ENCODE measurements around the gene CDKN1B. TPM values are rescaled to one million over a fixed set of nuclear protein-coding genes. Genes with fewer than 3 reads are reported as not detected.
A peak's percentile ranks its signal among the peaks of the same experiment; 100 is the strongest.
"Not testable (repeated sequence)": the region's sequence is repeated elsewhere in the genome, so short reads cannot be mapped to it uniquely, and the experiment has no call there.

Gene CDKN1B
- total RNA-seq, 2 experiments from 2014 or later: 99.2 to 105 TPM

- CTCF ChIA-PET: interaction anchor here (1.0 to 3.6 kb wide), 3 partner anchors 9 to 53 kb away, joined by 3 to 71 read pairs (median 14); no protein-coding TSS in a partner anchor
- H3K36me3 Mint-ChIP-seq: peaks cover 32% of the 10 kb centered on the region
- no peak for ATAC-seq
- H3K9me3 Mint-ChIP-seq (ENCODE audit: low read depth): no peaks in the 10 kb centered on the region
- peak overlapping the region; percentile 98 for H3K27ac Mint-ChIP-seq
- H3K4me1 Mint-ChIP-seq: peaks cover 68% of the 10 kb centered on the region
- DNase-seq: no peak
- no peaks in the 10 kb centered on the region for H3K27me3 Mint-ChIP-seq
- no peak overlapping the region for H3K4me3 Mint-ChIP-seq
These were observed 16.9 kb downstream of the CDKN1B start for GRCh38 chr12:12734054-12734453.

- Mint-ChIP-seq H3K36me3 (peaks cover 34% of the 10 kb centered on the region), H3K4me3 (peak overlapping the region; percentile 19), H3K27ac (peak overlapping the region; percentile 98), H3K27me3 (no peaks in the 10 kb centered on the region), H3K9me3 (ENCODE audit: low read depth) (no peaks in the 10 kb centered on the region), H3K4me1 (peaks cover 68% of the 10 kb centered on the region)
- CTCF ChIA-PET: interaction anchor here (1.0 to 3.6 kb wide), 4 partner anchors 10 to 230 kb away, joined by 3 to 71 read pairs (median 12); no protein-coding TSS in a partner anchor
- DNase-seq (peak; percentile 41), ATAC-seq (no peak)
These were observed 17.4 kb downstream of the CDKN1B start for GRCh38 chr12:12734561-12735071.

- CTCF ChIA-PET: interaction anchor here (1.5 to 3.6 kb wide), 7 partner anchors 11 to 358 kb away, joined by 4 to 71 read pairs (median 14); partner anchors contain the start of gene CDKN1B
- Mint-ChIP-seq H3K4me3 (peak overlapping the region; percentile 28), H3K27ac (peak overlapping the region; percentile 98), H3K36me3 (peaks cover 29% of the 10 kb centered on the region), H3K9me3 (ENCODE audit: low read depth) (no peaks in the 10 kb centered on the region), H3K27me3 (no peaks in the 10 kb centered on the region), H3K4me1 (peaks cover 61% of the 10 kb centered on the region)
- no peak for ATAC-seq
- DNase-seq: no peak
These were observed 18.1 kb downstream of the CDKN1B start for GRCh38 chr12:12735301-12735700.

GRCh38 chr12:12736759-12737676, 19.9 kb downstream of the CDKN1B start:
- H3K36me3 Mint-ChIP-seq: peaks cover 31% of the 10 kb centered on the region
- DNase-seq: peak; percentile 90
- peak overlapping the region; percentile 98 for H3K27ac Mint-ChIP-seq
- peak; percentile 90 for ATAC-seq
- H3K4me1 Mint-ChIP-seq: peaks cover 65% of the 10 kb centered on the region
- peak overlapping the region; percentile 67 for H3K4me3 Mint-ChIP-seq
- no peaks in the 10 kb centered on the region for H3K27me3 Mint-ChIP-seq
- CTCF ChIA-PET: interaction anchor here (0.6 to 3.6 kb wide), 49 partner anchors 8 to 410 kb away, joined by 3 to 71 read pairs (median 5); partner anchors contain the start of genes BORCS5 and CDKN1B
- H3K9me3 Mint-ChIP-seq (ENCODE audit: low read depth): no peaks in the 10 kb centered on the region

- Mint-ChIP-seq H3K4me1 (peaks cover 64% of the 10 kb centered on the region), H3K36me3 (peaks cover 34% of the 10 kb centered on the region), H3K27ac (peak overlapping the region; percentile 98)
- H3K9me3 Mint-ChIP-seq (ENCODE audit: low read depth); ATAC-seq; H3K27me3 Mint-ChIP-seq; DNase-seq; H3K4me3 Mint-ChIP-seq: not testable (repeated sequence)
- CTCF ChIA-PET: interaction anchor here (0.6 to 2.8 kb wide), 12 partner anchors 20 to 354 kb away, joined by 3 to 22 read pairs (median 6); partner anchors contain the start of gene CDKN1B
These were observed 21.0 kb downstream of the CDKN1B start for GRCh38 chr12:12738152-12738551.

GRCh38 chr12:12741660-12742059, 24.5 kb downstream of the CDKN1B start:
- Mint-ChIP-seq H3K27me3 (no peaks in the 10 kb centered on the region), H3K27ac (peak overlapping the region; percentile 65), H3K36me3 (peaks cover 36% of the 10 kb centered on the region), H3K4me1 (peaks cover 35% of the 10 kb centered on the region), H3K4me3 (no peak overlapping the region), H3K9me3 (ENCODE audit: low read depth) (no peaks in the 10 kb centered on the region)
- no peak for ATAC-seq
- DNase-seq: no peak
- CTCF ChIA-PET: interaction anchor here (1.3 kb wide), 1 partner anchor 25 kb away, joined by 3 read pairs; the partner anchor contains the start of gene CDKN1B

GRCh38 chr12:12744546-12745305, 27.6 kb downstream of the CDKN1B start:
- Mint-ChIP-seq H3K27me3 (no peaks in the 10 kb centered on the region), H3K36me3 (peaks cover 45% of the 10 kb centered on the region), H3K4me1 (peaks cover 18% of the 10 kb centered on the region), H3K4me3 (no peak overlapping the region), H3K27ac (no peak overlapping the region), H3K9me3 (ENCODE audit: low read depth) (no peaks in the 10 kb centered on the region)
- CTCF ChIA-PET: interaction anchor here (1.2 to 1.3 kb wide), 2 partner anchors 8 to 102 kb away, joined by 3 to 9 read pairs; no protein-coding TSS in a partner anchor
- ATAC-seq (no peak), DNase-seq (no peak)

- H3K4me3 Mint-ChIP-seq: no peak overlapping the region
- CTCF ChIA-PET: interaction anchor here (1.2 to 1.3 kb wide), 2 partner anchors 9 to 103 kb away, joined by 3 to 9 read pairs; no protein-coding TSS in a partner anchor
- no peaks in the 10 kb centered on the region for H3K9me3 Mint-ChIP-seq (ENCODE audit: low read depth)
- DNase-seq (no peak), ATAC-seq (no peak)
- peaks cover 16% of the 10 kb centered on the region for H3K4me1 Mint-ChIP-seq
- H3K27ac Mint-ChIP-seq: no peak overlapping the region
- H3K36me3 Mint-ChIP-seq: peaks cover 44% of the 10 kb centered on the region
- no peaks in the 10 kb centered on the region for H3K27me3 Mint-ChIP-seq
These were observed 28.5 kb downstream of the CDKN1B start for GRCh38 chr12:12745576-12746211.

GRCh38 chr12:12747278-12747677, 30.1 kb downstream of the CDKN1B start:
- peaks cover 47% of the 10 kb centered on the region for H3K36me3 Mint-ChIP-seq
- CTCF ChIA-PET: interaction anchor here (1.5 kb wide), 1 partner anchor 10 kb away, joined by 5 read pairs; no protein-coding TSS in a partner anchor

GRCh38 chr12:12748044-12748443, 30.9 kb downstream of the CDKN1B start:
- peaks cover under 1% of the 10 kb centered on the region for H3K4me1 Mint-ChIP-seq
- no peak overlapping the region for H3K4me3 Mint-ChIP-seq
- ATAC-seq (no peak), DNase-seq (no peak)
- peaks cover 47% of the 10 kb centered on the region for H3K36me3 Mint-ChIP-seq
- no peaks in the 10 kb centered on the region for H3K9me3 Mint-ChIP-seq (ENCODE audit: low read depth)
- CTCF ChIA-PET: interaction anchor here (1.5 kb wide), 1 partner anchor 11 kb away, joined by 5 read pairs; no protein-coding TSS in a partner anchor
- H3K27ac Mint-ChIP-seq: no peak overlapping the region
- no peaks in the 10 kb centered on the region for H3K27me3 Mint-ChIP-seq

More at GRCh38 chr12:12747278-12747677, 30.1 kb downstream of the CDKN1B start:
- H3K9me3 Mint-ChIP-seq (ENCODE audit: low read depth): no peaks in the 10 kb centered on the region
- ATAC-seq: no peak
- H3K4me1 Mint-ChIP-seq: peaks cover 2% of the 10 kb centered on the region
- no peak overlapping the region for H3K4me3 Mint-ChIP-seq
- DNase-seq: no peak
- no peak overlapping the region for H3K27ac Mint-ChIP-seq
- no peaks in the 10 kb centered on the region for H3K27me3 Mint-ChIP-seq

- H3K36me3 Mint-ChIP-seq: peaks cover 40% of the 10 kb centered on the region
- CTCF ChIA-PET: no interaction called here
- ATAC-seq: no peak
These were observed 32.3 kb downstream of the CDKN1B start for GRCh38 chr12:12749433-12749832.

GRCh38 chr12:12755923-12756322, 38.8 kb downstream of the CDKN1B start:
- DNase-seq (no peak), ATAC-seq (no peak)
- CTCF ChIA-PET: interaction anchor here (1.2 kb wide), 1 partner anchor 19 kb away, joined by 3 read pairs; no protein-coding TSS in a partner anchor
- Mint-ChIP-seq H3K27ac (no peak overlapping the region), H3K27me3 (no peaks in the 10 kb centered on the region), H3K4me3 (no peak overlapping the region), H3K9me3 (ENCODE audit: low read depth) (no peaks in the 10 kb centered on the region), H3K4me1 (no peaks in the 10 kb centered on the region), H3K36me3 (peaks cover 21% of the 10 kb centered on the region)

More at GRCh38 chr12:12749433-12749832, 32.3 kb downstream of the CDKN1B start:
- Mint-ChIP-seq H3K27ac (no peak overlapping the region), H3K4me1 (no peaks in the 10 kb centered on the region), H3K27me3 (no peaks in the 10 kb centered on the region), H3K9me3 (ENCODE audit: low read depth) (no peaks in the 10 kb centered on the region), H3K4me3 (no peak overlapping the region)
- DNase-seq: no peak

Measured in activated CD8-positive, alpha-beta memory T cell treated with anti-CD3 and anti-CD28 coated beads, Interleukin-2, amount 10 ng/mL, durations not matched to agents 7 days and 5 days (primary cell).